ENCODE results near the gene TRPM2.
"Not testable (repeated sequence)": the region's sequence is repeated elsewhere in the genome, so short reads cannot be mapped to it uniquely, and the experiment has no call there.

Gene TRPM2

DNA sequence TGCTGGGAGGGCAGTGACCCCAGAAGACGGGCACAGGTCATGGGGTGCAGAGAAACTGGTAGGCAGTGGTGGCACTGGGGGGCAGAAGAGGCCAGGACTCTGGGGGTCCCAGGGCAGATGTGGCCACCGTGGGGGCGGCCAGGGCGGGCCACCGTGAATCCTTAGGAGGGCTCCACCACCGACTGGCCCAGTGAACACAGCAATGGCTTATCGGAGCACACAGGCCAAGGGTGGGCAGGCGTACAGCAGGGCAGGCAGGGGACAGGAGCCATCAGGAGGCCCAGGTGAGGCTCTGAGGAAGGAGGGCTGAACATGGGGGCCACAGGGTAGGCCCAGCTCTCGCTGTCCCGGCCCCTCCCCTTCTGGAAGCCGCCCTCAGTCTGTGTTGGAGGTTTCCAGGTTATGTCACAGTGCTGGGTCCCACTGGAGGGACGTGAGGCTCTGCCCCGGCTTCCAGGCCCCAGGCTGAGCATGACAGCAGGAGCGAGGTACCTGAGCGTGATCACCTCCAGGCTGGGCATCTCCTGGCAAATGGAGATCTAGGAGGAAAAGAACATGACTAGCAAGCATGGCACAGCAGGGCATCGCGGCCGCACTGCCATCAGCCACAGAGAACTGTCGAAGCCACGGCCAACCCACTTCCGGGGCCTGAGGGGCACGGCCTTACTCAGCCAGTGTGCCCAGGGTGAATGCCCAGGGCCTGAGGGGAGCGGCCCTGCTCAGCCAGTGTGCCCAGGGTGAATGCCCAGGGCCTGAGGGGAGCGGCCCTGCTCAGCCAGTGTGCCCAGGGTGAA is 18.0 kb upstream of the TRPM2 start:
- DNase-seq, result no peak

- no peak for DNase-seq
These were observed 16.0 kb upstream of the TRPM2 start for GRCh38 chr21:44337449-44337848.

DNA sequence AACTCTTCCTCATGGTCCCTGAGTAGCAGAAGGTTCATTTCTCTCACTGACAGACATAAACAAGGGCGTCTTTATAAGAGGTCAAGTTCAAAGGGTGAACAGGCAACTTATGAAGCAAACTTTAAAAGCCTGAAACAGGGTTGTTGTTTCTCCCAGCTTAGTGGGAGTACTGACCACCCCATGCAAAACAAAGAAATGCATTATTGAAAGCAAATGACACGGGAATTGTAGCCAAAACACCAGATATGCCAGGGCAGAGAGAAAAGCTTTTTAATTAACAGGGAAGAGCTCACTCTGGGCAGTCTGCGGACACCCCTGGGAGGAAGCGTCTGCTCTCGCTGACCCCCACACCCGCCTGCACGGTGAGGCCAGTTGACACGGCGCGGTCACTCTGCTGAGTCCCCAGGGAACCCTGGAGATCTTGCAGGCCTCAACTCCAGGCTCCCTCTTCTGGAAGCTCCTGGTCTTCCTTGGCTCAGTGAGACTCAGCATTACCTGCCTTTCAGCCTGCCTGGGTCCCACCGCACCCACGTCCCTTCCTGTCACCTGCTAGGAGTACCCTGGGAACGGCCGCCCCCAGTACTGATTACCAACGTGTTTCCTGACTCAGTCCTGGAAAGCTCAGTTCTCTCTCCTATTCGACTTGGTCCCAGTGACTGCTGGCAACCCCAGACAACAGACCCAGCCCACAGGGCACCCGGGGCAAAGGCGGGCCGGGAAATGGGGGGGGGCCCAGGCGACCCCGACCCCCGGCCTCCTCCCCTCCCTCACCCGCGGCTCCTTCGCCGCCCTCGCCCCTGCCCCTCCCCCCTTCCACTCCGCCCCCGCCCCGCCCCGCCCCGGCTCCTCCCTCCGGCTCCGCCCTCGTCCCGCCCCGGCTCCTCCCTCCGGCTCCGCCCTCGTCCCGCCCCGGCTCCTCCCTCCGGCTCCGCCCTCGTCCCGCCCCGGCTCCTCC is 15.2 kb upstream of the TRPM2 start:
- peak; percentile 77 for DNase-seq

DNA sequence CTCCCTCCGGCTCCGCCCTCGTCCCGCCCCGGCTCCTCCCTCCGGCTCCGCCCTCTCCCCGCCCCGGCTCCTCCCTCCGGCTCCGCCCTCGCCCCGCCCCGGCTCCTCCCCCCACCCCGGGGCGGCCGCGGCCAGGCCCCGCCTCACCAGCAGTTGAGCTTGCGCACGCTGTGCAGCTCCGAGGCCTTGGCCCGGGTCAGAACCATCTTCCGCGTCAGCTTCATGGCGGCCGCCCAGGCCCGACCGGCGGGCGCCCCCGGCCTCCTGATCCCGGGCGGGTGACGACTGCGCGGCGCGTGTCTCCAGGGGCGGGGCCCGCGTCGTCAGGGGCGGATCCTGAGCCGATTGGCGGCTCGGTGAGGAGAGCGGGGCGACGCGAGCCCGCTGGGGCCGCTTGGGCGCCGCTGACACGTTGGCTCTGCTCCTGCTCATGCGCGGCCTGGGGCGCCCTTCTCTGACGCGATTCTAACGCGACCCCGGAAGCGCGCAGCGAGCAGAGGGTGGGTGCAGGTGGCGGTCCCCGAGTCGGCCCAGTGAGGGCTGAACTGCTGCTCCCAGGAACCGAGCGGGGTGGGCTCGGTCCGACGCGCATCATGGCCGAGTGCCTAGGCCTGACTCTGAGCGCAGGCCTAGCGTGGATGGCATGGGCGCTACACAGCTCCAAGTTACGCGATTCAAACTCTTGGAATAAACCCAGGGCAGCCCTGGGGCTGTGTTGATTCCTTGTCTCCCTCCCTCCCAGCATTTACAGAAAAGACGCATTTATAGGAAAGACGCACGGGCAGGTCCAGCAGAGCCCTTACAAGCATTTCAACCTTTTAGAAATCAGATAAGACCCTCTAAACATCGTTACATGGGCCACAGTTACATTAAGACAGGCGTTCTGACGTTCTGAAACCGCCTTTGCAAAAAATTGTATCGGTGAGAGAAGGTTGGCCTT is 14.2 kb upstream of the TRPM2 start, which contains the start of gene CFAP410:
Gene CFAP410 (minus strand): TSS at position 420 of the 940 bp plus-strand sequence. CDS start 196 bp downstream, at position 224.
- DNase-seq, result peak; percentile 96

- DNase-seq, result not testable (repeated sequence)
These were observed 11.5 kb upstream of the TRPM2 start for GRCh38 chr21:44341726-44342458.

DNA sequence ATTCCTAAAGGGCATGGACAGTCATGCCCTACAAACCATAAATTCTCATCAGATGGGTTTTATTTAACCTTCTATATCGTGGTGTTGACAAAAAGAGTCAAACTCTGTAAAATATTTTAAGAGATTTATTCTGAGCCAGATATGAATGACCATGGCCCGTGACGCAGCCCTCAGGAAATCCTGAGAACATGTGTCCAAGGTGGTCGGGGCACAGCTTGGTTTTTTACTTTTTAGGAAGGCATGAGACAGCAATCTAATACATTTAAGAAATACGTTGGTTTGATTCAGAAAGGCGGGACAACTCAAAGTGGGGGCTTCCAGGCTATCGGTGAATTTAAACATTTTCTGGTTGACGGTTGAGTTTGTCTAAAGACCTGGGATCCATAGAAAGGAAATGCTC is 10.4 kb upstream of the TRPM2 start:
- DNase-seq, result not testable (repeated sequence)

GRCh38 chr21:44344541-44345183 is 8.8 kb upstream of the TRPM2 start:
- no peak for DNase-seq

DNA sequence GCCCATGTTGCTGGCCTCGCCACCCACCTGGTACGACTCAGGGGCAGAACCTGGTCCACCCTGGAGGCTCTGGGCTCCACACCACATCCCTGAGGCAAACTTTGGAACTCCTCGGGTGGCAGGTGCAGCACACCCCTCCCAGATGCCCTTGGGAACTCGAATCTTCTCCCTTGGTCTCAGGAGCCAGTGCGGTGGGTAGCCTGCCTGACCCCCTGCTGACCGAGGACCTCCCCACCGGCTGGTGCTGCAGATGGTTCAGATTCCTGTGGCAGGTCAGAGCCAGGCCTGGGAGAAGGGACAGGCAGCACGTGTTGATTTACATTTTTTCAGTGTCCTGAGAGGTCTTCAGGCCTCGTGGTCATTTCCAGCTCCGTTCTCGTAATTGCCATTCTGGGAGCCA is 7.9 kb upstream of the TRPM2 start:
- no peak for DNase-seq

- no peak for DNase-seq
These were observed 5.4 kb upstream of the TRPM2 start for GRCh38 chr21:44347911-44348451.

DNA sequence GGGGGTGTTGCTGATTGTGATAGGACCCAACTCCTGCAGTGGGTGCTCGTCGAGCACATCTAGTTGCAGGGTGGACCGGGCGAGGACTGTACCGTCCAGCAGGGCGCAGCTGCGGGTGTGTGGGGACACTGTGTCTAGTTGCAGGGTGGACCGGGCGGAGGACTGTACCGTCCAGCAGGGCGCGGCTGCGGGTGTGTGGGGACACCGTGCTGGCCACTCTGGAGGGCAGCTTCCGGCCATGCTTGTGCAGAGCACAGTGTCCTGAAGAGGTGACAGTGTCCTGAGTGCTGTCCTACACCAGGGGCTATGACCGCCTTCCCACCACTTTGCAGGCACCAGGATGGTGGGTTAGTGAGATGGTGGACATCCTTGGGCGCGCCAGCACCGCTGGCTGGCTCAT is 4.6 kb upstream of the TRPM2 start:
- DNase-seq, result no peak

GRCh38 chr21:44349416-44349846 is 4.0 kb upstream of the TRPM2 start:
- no peak for DNase-seq

- DNase-seq, result no peak
These were observed 3.3 kb upstream of the TRPM2 start for GRCh38 chr21:44349847-44350772.

- DNase-seq, result no peak
These were observed 2.5 kb upstream of the TRPM2 start for GRCh38 chr21:44350773-44351481.

- DNase-seq, result no peak
These were observed 1.7 kb upstream of the TRPM2 start for GRCh38 chr21:44351535-44352252.

DNA sequence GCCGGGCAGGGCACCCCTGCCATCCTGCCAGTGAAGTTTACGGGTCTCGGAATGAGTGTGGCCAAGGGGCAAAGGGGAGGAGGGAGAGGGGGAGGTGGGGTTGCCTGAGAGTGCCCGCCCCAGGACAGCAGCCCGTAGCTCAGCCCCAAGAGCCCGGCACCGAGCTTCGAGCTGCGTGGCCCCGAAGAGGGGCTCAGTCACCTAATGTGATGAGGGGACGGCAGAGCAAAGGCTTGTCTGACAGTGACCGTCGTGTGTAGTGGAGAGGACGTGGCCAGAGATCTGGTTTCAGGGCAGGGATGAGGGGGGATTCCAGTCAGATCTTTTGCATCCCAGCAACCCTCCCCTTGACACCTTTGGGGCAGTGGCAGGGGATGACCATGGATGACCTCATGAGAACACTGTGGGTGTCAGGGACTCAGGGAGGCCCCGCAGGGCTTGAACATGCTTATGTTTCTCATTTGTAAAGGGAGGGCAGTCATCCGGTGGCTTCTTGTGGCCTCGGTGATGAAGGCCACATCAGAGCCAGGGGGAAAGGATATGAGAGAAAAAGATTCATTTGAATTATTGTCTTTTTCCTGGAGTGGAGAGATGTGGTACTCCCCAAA is 1.1 kb upstream of the TRPM2 start:
- no peak for DNase-seq

DNA sequence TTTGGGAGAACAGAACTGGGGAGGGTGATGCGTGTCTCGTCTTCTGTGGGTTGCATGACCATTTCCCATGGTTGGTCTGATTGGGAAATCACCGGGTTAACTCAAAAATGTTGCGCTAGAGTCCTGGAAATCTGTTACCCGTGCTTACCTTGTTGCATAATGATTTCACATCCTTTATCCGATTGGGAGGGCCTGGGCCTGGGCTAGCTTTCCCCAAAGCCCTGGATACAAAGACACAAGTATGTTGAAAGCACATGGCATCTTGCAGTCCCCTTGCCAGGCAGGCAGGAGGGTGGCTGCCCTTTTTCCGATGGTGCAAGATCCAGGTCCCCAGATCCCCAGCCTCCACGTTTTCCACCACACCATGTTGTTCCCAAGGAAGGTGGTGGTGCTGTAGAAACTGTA is 582 bp downstream of the TRPM2 start:
- no peak for DNase-seq

GRCh38 chr21:44354775-44355771 is 1.7 kb downstream of the TRPM2 start:
- DNase-seq, result no peak
